GM21717 (cell line): ENCODE data around the gene CDH5.

Experiments
- ATAC-seq: cut with Tn5 transposase; IDR thresholded peaks from one replicate; pipeline ENCODE4 v1.9.1; 2021; ENCODE audit warnings: mild to moderate bottlenecking, moderate library complexity; ENCODE audit not compliant: unreplicated experiment

CDH5 gene

DNA sequence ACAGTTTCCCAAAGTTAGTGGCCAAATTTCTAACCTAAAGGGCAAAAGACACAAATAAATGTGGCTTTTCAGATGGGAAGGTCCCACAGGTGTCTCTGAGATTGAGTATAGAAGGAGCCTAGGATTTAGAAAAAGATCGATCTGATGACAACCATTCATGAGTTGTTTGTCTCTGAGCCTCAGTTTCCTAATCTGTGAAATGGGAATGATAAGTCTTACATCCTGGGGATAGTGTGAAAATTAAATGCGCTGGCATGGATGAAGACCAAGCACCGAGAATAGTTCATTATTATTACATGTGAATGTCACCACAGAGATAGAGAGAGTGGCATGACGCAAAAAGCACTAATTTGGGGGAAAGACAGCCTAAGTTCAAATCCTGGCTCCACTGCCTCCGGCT is 7.2 kb downstream of the CDH5 start:
- no peak for ATAC-seq

DNA sequence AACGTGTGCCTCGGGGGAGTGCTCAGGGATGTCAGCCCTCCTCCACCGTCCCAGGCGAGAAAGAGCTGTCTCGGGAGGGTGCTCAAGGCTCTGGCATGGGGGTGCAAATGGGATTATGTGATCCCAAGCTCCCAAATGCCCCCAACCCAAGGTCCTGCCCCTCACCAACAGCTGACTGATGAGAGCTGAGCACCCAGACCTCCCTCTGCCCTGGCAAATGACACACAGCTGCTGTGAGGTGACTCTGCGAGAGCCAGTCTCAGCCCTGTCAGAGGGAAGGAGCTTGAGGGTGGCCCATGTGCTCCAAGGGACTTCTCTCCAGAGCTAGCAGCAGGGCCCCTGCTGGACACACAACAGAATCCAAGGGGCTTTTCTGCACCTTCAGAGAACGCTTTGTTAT is 7.7 kb downstream of the CDH5 start:
- no peak for ATAC-seq

GRCh38 chr16:66375451-66375850 is 9.0 kb downstream of the CDH5 start:
- ATAC-seq = no peak

- ATAC-seq = no peak
Measured at GRCh38 chr16:66376114-66376513, 9.6 kb downstream of the CDH5 start.

- ATAC-seq = no peak
Measured at GRCh38 chr16:66376577-66377305, 10.2 kb downstream of the CDH5 start.

DNA sequence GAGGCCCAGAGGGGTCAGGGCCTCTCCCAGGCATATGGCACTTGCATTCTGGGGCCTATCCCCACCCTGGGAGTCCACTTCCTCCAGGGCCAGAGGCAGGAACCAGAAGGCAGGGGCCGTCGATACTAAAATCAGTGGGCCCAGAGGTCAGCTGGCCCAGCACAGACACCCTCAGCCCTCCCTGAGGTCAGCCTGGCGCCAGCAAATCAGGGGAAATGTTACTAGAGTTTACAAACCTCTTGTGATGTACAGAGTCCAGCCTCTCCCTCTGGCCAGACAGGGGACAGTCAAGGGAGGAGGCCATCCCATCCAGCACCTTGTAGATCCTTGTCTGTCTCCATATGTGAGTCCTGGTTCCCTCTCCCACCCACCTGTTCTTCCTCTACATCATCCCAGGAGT is 10.8 kb downstream of the CDH5 start:
- no peak for ATAC-seq

- ATAC-seq = no peak
Measured at GRCh38 chr16:66378741-66379570, 12.5 kb downstream of the CDH5 start.

GRCh38 chr16:66379571-66379941 is 13.1 kb downstream of the CDH5 start:
- ATAC-seq = no peak

DNA sequence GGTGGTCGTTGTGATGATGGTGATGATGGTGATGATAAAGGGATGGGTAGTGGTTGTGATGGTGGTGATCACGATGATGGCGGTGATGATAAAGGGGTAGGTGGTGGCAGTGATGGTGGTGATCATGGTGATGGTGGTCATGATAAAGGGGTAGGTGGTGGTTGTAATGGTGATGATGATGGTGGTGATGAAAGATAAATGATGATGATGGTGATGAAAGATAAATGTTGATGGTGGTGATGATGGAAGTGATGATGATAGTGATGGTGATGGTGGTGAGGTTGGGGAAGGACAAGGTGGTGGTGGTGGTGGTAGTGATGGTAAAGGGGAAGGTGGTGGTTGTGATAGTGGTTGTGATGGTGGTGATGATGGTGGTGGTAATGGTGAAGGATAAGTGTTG is 13.9 kb downstream of the CDH5 start:
- no peak for ATAC-seq

DNA sequence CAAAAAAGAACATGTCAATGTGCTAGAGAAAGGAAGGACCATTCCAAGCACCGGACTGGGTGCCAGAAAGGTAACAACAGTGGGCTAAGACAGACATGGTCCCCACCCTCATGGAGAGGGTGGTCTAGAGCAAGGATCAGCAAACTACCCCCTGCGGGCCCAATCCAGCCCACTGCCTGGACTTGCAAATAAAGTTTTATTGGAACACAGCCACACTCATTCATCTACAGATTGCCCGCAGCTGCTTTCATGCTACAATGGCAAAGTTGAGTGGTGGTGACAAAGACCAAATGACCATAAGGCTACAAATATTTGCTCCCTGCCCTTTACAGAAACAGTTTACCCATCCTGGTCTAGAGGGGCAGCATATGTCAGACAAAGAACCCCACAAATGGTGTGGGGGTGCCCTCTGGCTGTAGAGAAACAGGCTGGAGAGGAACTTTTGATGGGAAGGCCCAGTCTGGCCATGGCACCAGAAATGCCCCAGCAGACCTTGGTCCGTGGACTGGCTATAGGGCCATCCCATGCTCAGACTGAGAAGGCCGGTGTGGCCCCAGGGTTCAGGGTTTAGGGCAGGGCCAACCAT is 15.2 kb downstream of the CDH5 start:
- no peak for ATAC-seq

GRCh38 chr16:66382171-66382965 is 15.9 kb downstream of the CDH5 start:
- no peak for ATAC-seq

DNA sequence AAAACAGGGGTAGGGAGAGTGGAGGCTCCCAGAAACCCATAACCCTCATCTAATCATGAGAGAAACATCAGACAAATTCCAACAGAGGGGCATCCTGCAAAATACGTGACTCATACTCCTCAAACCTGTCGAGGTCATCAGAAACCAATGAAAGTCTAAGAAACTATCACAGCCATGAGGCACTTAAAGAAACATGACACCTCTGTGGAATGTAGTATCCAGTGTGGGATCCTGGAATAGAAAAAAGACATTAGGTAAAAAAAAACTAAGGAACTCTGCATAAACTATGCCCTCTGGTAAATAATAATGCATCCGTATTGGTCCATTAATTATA is 16.4 kb downstream of the CDH5 start:
- ATAC-seq = no peak

DNA sequence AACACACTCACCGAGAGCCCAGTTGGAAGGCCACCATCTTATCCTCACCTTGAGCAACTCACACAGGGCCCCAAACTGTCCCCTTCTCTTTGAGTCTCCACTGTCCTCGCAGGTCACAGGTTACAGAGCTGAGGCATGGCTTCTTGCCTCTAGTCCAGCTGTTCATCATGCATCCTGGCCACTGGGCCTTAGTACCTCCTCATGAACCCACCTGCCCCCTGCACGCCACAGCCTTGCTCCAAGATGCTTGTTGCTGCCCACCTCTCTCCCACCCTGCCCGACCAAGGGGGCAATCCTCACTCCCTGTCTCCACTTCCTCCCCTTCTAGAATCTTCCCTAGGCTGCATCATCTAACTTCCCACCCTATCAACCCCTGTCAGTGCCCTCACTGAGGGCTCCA is 17.1 kb downstream of the CDH5 start:
- no peak for ATAC-seq

GRCh38 chr16:66385415-66385814 is 18.9 kb downstream of the CDH5 start:
- ATAC-seq = no peak

- no peak for ATAC-seq
Measured at GRCh38 chr16:66386629-66387622, 20.4 kb downstream of the CDH5 start.

GRCh38 chr16:66387817-66388332 is 21.4 kb downstream of the CDH5 start:
- ATAC-seq = no peak

GRCh38 chr16:66388350-66389139 is 22.1 kb downstream of the CDH5 start:
- ATAC-seq = no peak

- ATAC-seq = no peak
Measured at GRCh38 chr16:66389256-66390176, 23.0 kb downstream of the CDH5 start.
